Measurements from ENCODE around the gene CRYZ.
"Not testable (repeated sequence)": the region's sequence is repeated elsewhere in the genome, so short reads cannot be mapped to it uniquely, and the experiment has no call there.

DNA sequence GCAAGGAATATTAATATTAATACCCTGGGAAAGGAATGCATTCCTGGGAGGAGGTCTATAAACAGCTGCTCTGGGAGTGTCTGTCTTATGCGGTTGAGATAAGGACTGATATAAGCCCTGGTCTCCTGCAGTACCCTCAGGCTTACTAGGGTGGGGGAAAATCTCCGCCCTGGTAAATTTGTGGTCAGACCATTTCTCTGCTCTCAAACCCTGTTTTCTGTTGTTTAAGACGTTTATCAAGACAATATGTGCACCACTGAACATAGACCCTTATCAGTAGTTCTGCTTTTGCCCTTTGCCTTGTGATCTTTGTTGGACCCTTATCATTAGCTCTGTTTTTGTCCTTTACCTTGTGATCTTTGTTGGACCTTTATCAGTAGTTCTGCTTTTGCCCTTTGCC is 62.0 kb downstream of the CRYZ start:
- TF ChIP-seq, protein P1, sequence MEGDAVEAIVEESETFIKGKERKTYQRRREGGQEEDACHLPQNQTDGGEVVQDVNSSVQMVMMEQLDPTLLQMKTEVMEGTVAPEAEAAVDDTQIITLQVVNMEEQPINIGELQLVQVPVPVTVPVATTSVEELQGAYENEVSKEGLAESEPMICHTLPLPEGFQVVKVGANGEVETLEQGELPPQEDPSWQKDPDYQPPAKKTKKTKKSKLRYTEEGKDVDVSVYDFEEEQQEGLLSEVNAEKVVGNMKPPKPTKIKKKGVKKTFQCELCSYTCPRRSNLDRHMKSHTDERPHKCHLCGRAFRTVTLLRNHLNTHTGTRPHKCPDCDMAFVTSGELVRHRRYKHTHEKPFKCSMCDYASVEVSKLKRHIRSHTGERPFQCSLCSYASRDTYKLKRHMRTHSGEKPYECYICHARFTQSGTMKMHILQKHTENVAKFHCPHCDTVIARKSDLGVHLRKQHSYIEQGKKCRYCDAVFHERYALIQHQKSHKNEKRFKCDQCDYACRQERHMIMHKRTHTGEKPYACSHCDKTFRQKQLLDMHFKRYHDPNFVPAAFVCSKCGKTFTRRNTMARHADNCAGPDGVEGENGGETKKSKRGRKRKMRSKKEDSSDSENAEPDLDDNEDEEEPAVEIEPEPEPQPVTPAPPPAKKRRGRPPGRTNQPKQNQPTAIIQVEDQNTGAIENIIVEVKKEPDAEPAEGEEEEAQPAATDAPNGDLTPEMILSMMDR (conservative IDR thresholded peaks at IDR 0.05; ENCODE audit: low read depth, low read length) = not testable (repeated sequence)
- TF ChIP-seq EZH2 (IDR thresholded peaks at IDR 0.05; ENCODE audit: low read length, unreplicated experiment); EZH2phosphoT487 (IDR thresholded peaks at IDR 0.05; ENCODE audit: borderline replicate concordance, low read length): not testable (repeated sequence)
